Measurements from ENCODE around the gene LEAP2. TPM values are rescaled to one million over a fixed set of nuclear protein-coding genes. Genes with fewer than 3 reads are reported as not detected.
A peak's percentile ranks its signal among the peaks of the same experiment; 100 is the strongest.

The LEAP2 gene
- total RNA-seq, 1 experiment from 2014 or later = 3.2 TPM

DNA sequence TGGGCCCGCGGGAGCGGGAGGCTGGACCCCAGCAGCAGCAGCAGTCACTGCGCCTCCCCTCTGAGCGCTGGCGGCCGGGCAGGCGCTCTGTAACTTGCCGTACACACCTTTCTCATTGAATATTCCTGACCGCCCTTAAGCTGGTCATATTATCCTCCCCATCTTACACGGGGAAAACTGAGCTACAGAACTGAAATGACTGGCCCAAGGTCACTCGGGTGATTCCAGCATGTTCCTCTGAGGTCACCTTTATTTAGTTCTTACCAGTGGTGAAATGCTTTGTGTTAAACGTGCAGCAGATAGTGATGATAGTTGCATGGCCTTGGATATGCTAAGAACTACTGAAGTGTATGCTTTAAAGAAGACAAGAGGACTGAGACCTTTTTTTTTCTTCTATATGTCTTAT, 6.4 kb upstream of the LEAP2 start:
- no peaks in the 10 kb centered on the region for H3K27me3 Mint-ChIP-seq (ENCODE audit: insufficient read depth, unreplicated experiment)
- no peak for DNase-seq (ENCODE audit: unreplicated experiment)
- TF ChIP-seq, protein P1, sequence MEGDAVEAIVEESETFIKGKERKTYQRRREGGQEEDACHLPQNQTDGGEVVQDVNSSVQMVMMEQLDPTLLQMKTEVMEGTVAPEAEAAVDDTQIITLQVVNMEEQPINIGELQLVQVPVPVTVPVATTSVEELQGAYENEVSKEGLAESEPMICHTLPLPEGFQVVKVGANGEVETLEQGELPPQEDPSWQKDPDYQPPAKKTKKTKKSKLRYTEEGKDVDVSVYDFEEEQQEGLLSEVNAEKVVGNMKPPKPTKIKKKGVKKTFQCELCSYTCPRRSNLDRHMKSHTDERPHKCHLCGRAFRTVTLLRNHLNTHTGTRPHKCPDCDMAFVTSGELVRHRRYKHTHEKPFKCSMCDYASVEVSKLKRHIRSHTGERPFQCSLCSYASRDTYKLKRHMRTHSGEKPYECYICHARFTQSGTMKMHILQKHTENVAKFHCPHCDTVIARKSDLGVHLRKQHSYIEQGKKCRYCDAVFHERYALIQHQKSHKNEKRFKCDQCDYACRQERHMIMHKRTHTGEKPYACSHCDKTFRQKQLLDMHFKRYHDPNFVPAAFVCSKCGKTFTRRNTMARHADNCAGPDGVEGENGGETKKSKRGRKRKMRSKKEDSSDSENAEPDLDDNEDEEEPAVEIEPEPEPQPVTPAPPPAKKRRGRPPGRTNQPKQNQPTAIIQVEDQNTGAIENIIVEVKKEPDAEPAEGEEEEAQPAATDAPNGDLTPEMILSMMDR (IDR thresholded peaks at IDR 0.05; ENCODE audit: unreplicated experiment) = no peak
- H3K9me3 Mint-ChIP-seq (ENCODE audit: unreplicated experiment) = no peaks in the 10 kb centered on the region
- intact Hi-C loops (cut with micrococcal nuclease) = no loop called here
- H3K4me1 Mint-ChIP-seq (ENCODE audit: insufficient read depth, unreplicated experiment) = peaks cover 17% of the 10 kb centered on the region
- H3K4me3 Mint-ChIP-seq (ENCODE audit: unreplicated experiment) = peak overlapping the region; percentile 93
- BruUV-seq (replicated peaks) = TSS peak; percentile 78
- ChIA-PET CTCF (interaction anchor here (0.6 to 13.6 kb wide), 13 partner anchors 9 to 369 kb away, joined by 3 to 211 read pairs (median 4); partner anchors contain the start of gene SHROOM1), POLR2A (interaction anchor here (0.6 to 11.0 kb wide), 31 partner anchors 9 to 1664 kb away, joined by 3 to 176 read pairs (median 7); partner anchors contain the start of genes HSPA4, KIF3A, RAD50 and SEPTIN8)
- H3K36me3 Mint-ChIP-seq (ENCODE audit: insufficient read depth, unreplicated experiment) = peaks cover 57% of the 10 kb centered on the region
- peak overlapping the region; percentile 96 for H3K27ac Mint-ChIP-seq (ENCODE audit: low read depth, unreplicated experiment)

DNA sequence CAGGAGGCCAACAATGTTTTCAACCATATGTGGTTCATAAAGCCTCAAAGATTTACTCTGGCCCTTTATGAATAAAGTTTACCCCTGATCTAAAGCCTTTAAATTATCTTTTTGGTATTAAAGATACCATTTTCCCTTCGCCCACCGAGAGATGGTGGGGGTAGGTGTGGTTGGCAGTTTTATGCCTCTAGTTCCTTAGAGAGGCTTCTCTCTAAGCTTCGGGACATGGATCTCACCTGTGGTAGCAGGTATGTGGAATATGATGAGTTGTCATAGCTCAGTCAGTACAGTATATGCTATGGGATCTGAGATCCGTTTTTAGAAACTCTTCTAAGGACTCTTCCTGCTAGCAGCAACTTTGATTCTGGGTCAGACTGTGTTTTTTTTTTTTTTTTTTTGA, 4.7 kb upstream of the LEAP2 start:
- H3K27ac Mint-ChIP-seq (ENCODE audit: low read depth, unreplicated experiment) = no peak overlapping the region
- BruUV-seq (replicated peaks) = no TSS peak
- H3K4me3 Mint-ChIP-seq (ENCODE audit: unreplicated experiment) = no peak overlapping the region
- peaks cover 17% of the 10 kb centered on the region for H3K4me1 Mint-ChIP-seq (ENCODE audit: insufficient read depth, unreplicated experiment)
- ChIA-PET CTCF (interaction anchor here (0.6 to 13.6 kb wide), 9 partner anchors 8 to 210 kb away, joined by 3 to 211 read pairs (median 5); partner anchors contain the start of gene SHROOM1), POLR2A (interaction anchor here (0.5 to 11.0 kb wide), 14 partner anchors 10 to 1206 kb away, joined by 3 to 176 read pairs (median 3); partner anchors contain the start of genes KIF3A and SHROOM1)
- DNase-seq (ENCODE audit: unreplicated experiment) = no peak
- peaks cover 74% of the 10 kb centered on the region for H3K36me3 Mint-ChIP-seq (ENCODE audit: insufficient read depth, unreplicated experiment)
- intact Hi-C loops (cut with micrococcal nuclease) = no loop called here
- H3K9me3 Mint-ChIP-seq (ENCODE audit: unreplicated experiment) = no peaks in the 10 kb centered on the region
- TF ChIP-seq, protein P1 (IDR thresholded peaks at IDR 0.05; ENCODE audit: unreplicated experiment) = no peak
- H3K27me3 Mint-ChIP-seq (ENCODE audit: insufficient read depth, unreplicated experiment) = no peaks in the 10 kb centered on the region

DNA sequence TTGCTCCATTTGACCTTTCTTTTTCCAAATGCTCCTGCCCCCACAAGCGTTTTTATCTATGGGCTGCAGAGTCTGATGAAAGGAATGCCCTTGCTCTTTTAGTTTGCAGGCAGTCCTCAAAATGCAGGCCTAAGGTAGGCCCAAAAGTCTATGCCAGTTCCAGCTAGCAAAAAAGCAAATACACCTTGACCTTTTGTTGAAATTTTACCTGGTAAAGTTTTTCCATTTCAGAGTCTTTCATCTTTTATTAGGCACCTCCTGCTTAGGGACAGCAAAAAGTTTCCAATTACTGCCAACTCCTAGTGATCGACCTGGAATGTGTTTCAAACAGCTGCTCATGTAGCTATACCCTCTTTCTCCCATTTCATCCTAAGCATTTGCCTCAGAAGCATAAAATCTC, 2.7 kb upstream of the LEAP2 start:
- H3K36me3 Mint-ChIP-seq (ENCODE audit: insufficient read depth, unreplicated experiment) = peaks cover 92% of the 10 kb centered on the region
- TF ChIP-seq, protein P1 (IDR thresholded peaks at IDR 0.05; ENCODE audit: unreplicated experiment) = no peak
- DNase-seq (ENCODE audit: unreplicated experiment) = no peak
- H3K27ac Mint-ChIP-seq (ENCODE audit: low read depth, unreplicated experiment) = no peak overlapping the region
- H3K4me3 Mint-ChIP-seq (ENCODE audit: unreplicated experiment) = no peak overlapping the region
- BruUV-seq (replicated peaks) = no TSS peak
- H3K9me3 Mint-ChIP-seq (ENCODE audit: unreplicated experiment) = no peaks in the 10 kb centered on the region
- H3K4me1 Mint-ChIP-seq (ENCODE audit: insufficient read depth, unreplicated experiment) = peaks cover 11% of the 10 kb centered on the region
- CTCF ChIA-PET = interaction anchor here (0.6 to 8.9 kb wide), 7 partner anchors 12 to 133 kb away, joined by 3 to 68 read pairs (median 4); partner anchors contain the start of gene SHROOM1
- POLR2A ChIA-PET = interaction anchor here (0.6 to 11.0 kb wide), 10 partner anchors 9 to 440 kb away, joined by 3 to 176 read pairs (median 4); partner anchors contain the start of genes KIF3A and SHROOM1
- H3K27me3 Mint-ChIP-seq (ENCODE audit: insufficient read depth, unreplicated experiment) = no peaks in the 10 kb centered on the region
- intact Hi-C loops (cut with micrococcal nuclease) = no loop called here

DNA sequence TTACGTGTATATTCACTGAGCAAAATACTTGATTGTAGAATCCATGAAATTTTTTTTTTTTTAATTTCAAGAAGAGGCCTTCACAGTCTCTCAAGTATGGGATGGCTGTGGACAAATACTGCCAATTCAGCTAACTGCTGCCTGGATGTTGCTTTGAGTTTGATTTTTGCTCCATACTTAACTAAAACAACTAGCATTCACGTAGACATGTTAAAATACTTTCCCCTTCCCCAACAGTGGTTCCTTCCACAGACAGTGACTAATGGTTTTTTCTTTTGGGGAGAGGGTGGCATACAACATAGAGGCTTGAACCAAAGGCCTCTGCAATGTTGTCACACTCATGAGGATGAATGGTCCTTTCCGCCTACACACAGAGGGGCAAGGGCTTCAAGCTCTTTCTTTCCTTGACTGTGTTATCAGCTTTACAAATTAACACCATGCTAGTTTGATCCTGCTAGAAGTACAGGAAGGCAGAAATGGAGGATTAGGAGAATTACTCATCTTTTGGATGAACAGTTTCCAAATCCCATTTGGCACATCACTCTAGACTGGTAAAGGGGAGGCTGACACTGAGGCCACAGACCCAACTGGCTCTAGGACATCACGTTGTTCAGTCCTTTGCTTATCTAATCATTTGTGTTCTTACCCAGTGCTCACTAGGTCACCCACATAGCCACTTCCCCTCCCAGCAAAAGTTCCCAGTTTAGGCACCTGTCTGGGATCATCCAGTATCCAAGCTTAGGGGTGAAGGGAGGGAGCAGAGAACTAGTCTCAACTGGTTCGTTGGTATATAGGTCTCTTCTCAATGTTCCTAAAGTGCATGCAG, 1.8 kb upstream of the LEAP2 start:
- H3K27me3 Mint-ChIP-seq (ENCODE audit: insufficient read depth, unreplicated experiment) = no peaks in the 10 kb centered on the region
- DNase-seq (ENCODE audit: unreplicated experiment) = no peak
- peaks cover 6% of the 10 kb centered on the region for H3K4me1 Mint-ChIP-seq (ENCODE audit: insufficient read depth, unreplicated experiment)
- peaks cover 95% of the 10 kb centered on the region for H3K36me3 Mint-ChIP-seq (ENCODE audit: insufficient read depth, unreplicated experiment)
- ChIA-PET CTCF (interaction anchor here (0.5 to 8.9 kb wide), 6 partner anchors 11 to 691 kb away, joined by 3 to 68 read pairs (median 13); partner anchors contain the start of gene SHROOM1), POLR2A (interaction anchor here (0.6 to 11.0 kb wide), 10 partner anchors 8 to 440 kb away, joined by 3 to 176 read pairs (median 3); partner anchors contain the start of gene SHROOM1)
- H3K9me3 Mint-ChIP-seq (ENCODE audit: unreplicated experiment) = no peaks in the 10 kb centered on the region
- no peak overlapping the region for H3K4me3 Mint-ChIP-seq (ENCODE audit: unreplicated experiment)
- intact Hi-C loops (cut with micrococcal nuclease) = no loop called here
- TF ChIP-seq, protein P1 (IDR thresholded peaks at IDR 0.05; ENCODE audit: unreplicated experiment) = no peak
- BruUV-seq (replicated peaks) = no TSS peak
- H3K27ac Mint-ChIP-seq (ENCODE audit: low read depth, unreplicated experiment) = no peak overlapping the region

Measured in MCF 10A (cell line).